ENCODE results near the gene PRRX2. TPM values are rescaled to one million over a fixed set of nuclear protein-coding genes. Genes with fewer than 3 reads are reported as not detected.

PRRX2 gene
- total and polyA plus RNA-seq, 9 of the 15 experiments (the other 6 are each of a cell fraction or from before 2014, with no cell fraction given): 0.21 TPM; not detected in 8

- TF ChIP-seq AFF1 (IDR thresholded peaks at IDR 0.05; ENCODE audit: low read depth in 1 of 2, partially characterized antibody in 2 of 2) (no peak), HSF4 (CRISPR knock-in tag; IDR thresholded peaks at IDR 0.05; ENCODE audit: borderline replicate concordance) (no peak), POLR2G (IDR thresholded peaks at IDR 0.05; ENCODE audit: low read depth, low read length) (peak; percentile 55; the same call in 1 of the 2 replicates), MXI1 (IDR thresholded peaks at IDR 0.05; ENCODE audit: low read depth, low read length) (no peak), POLR2A (conservative IDR thresholded peaks at IDR 0.05) (peak; percentile 48; the same call in 1 of the 2 replicates), CLOCK (CRISPR knock-in tag; IDR thresholded peaks at IDR 0.05; ENCODE audit: borderline replicate concordance) (no peak), TCF7L2 (IDR thresholded peaks at IDR 0.05; ENCODE audit: low read depth, low read length) (no peak), ZBTB8A (IDR thresholded peaks at IDR 0.05; ENCODE audit: partially characterized antibody) (no peak), TBP (optimal IDR thresholded peaks at IDR 0.05; ENCODE audit: low read depth, low read length) (peak; percentile 40), ZNF143 (CRISPR knock-in tag; IDR thresholded peaks at IDR 0.05) (no peak), FOXM1 (IDR thresholded peaks at IDR 0.05; ENCODE audit: low read depth) (no peak), FOXM1 (CRISPR knock-in tag; IDR thresholded peaks at IDR 0.05; ENCODE audit: low read depth) (no peak), ZNF79 (CRISPR knock-in tag; IDR thresholded peaks at IDR 0.05; ENCODE audit: low read depth) (no peak), RBFOX2 (IDR thresholded peaks at IDR 0.05; ENCODE audit: low read depth, low read length) (peak; percentile 64), ZNF589 (CRISPR knock-in tag; IDR thresholded peaks at IDR 0.05; ENCODE audit: low read depth) (no peak), JUND (IDR thresholded peaks at IDR 0.05; ENCODE audit: borderline replicate concordance, low read depth, low read length) (no peak), JUND (tag; IDR thresholded peaks at IDR 0.05; ENCODE audit: borderline replicate concordance, low read depth, low read length) (no peak), PHTF2 (CRISPR knock-in tag; IDR thresholded peaks at IDR 0.05) (no peak), SAFB2 (IDR thresholded peaks at IDR 0.05; ENCODE audit: borderline replicate concordance, low read depth, low read length, severe bottlenecking) (no peak), ILK (tag; IDR thresholded peaks at IDR 0.05; ENCODE audit: borderline replicate concordance, low read depth) (no peak)
Measured at GRCh38 chr9:129739432-129739831, 74.0 kb downstream of the PRRX2 start (continued).

Data from K562 (cell line).